Liver (tissue), 9 donors: Measurements from ENCODE around the gene FHL5. TPM values are rescaled to one million over a fixed set of nuclear protein-coding genes. Genes with fewer than 3 reads are reported as not detected.
A peak's percentile ranks its signal among the peaks of the same experiment; 100 is the strongest.

Experiments
- DNase-seq: peaks from one replicate; pipeline ENCODE4 v3.0.0-alpha.2; 2017; ENCODE audit warnings: low spot score
- H3K27ac ChIP-seq, 2 donors: one replicate each; pipeline ENCODE4 v1.7.0; 2013; ENCODE audit warnings: inconsistent platforms in 2 of 2, low read length in 2 of 2, control low read depth in 1 of 2, low read depth in 1 of 2, mild to moderate bottlenecking in 1 of 2
- H3K27me3 ChIP-seq, 4 donors: one replicate each; pipeline versions ENCODE4 v1.6.1 to v1.7.0; 2013; ENCODE audit warnings: low read length in 3 of 4, inconsistent platforms in 1 of 4, mild to moderate bottlenecking in 1 of 4, moderate library complexity in 1 of 4; ENCODE audit not compliant: control insufficient read depth in 4 of 4, insufficient read depth in 4 of 4
- H3K36me3 ChIP-seq, 4 donors: one replicate each; pipeline versions ENCODE4 v1.6.1 to v1.7.0; 2013; ENCODE audit warnings: low read length in 3 of 4, mild to moderate bottlenecking in 3 of 4, low read depth in 1 of 4, moderate library complexity in 1 of 4; ENCODE audit not compliant: control insufficient read depth in 4 of 4, insufficient read depth in 3 of 4
- H3K4me1 ChIP-seq, 4 donors: one replicate each; pipeline versions ENCODE4 v1.6.1 to v1.7.0; 2013; ENCODE audit warnings: low read length in 3 of 4, mild to moderate bottlenecking in 3 of 4, moderate library complexity in 1 of 4; ENCODE audit not compliant: control insufficient read depth in 4 of 4, insufficient read depth in 4 of 4
- H3K4me3 ChIP-seq, 3 donors: one replicate each; pipeline versions ENCODE4 v1.6.1 to v1.7.0; 2013; ENCODE audit warnings: low read length in 3 of 3, control low read depth in 1 of 3, low read depth in 1 of 3, mild to moderate bottlenecking in 1 of 3
- H3K9ac ChIP-seq, 2 donors: one replicate each; pipeline ENCODE4 v1.7.0; 2013; ENCODE audit warnings: low read length in 2 of 2, mild to moderate bottlenecking in 2 of 2, moderate library complexity in 2 of 2, control low read depth in 1 of 2, low read depth in 1 of 2
- H3K9me3 ChIP-seq, 4 donors: one replicate each; pipeline versions ENCODE4 v1.6.1 to v1.7.0; 2013; ENCODE audit warnings: low read length in 3 of 4; ENCODE audit not compliant: control insufficient read depth in 4 of 4
- ATF3 ChIP-seq: IDR thresholded peaks from 2 replicates; pipeline ENCODE4 v1.6.1; 2016; ENCODE audit warnings: antibody characterized with exemption
- EGR1 ChIP-seq, 2 donors: IDR thresholded peaks; 2 replicates each; pipeline ENCODE4 v1.6.1; 2016 to 2018; ENCODE audit warnings: antibody characterized with exemption in 2 of 2, low read depth in 2 of 2
- FOXA1 ChIP-seq: IDR thresholded peaks from 2 replicates; pipeline ENCODE4 v1.6.1; 2016; ENCODE audit warnings: antibody characterized with exemption
- FOXA2 ChIP-seq: IDR thresholded peaks from 2 replicates; pipeline ENCODE4 v1.6.1; 2016; ENCODE audit warnings: antibody characterized with exemption
- GABPA ChIP-seq, 2 donors: IDR thresholded peaks in 1 of 2; conservative IDR thresholded peaks in 1 of 2; 2 replicates each; pipeline ENCODE4 v1.6.1; 2016; ENCODE audit warnings: antibody characterized with exemption in 2 of 2, mild to moderate bottlenecking in 1 of 2, moderate library complexity in 1 of 2
- HNF4A ChIP-seq, 2 donors: conservative IDR thresholded peaks; 2 replicates each; pipeline ENCODE4 v1.6.1; 2016; ENCODE audit warnings: antibody characterized with exemption in 2 of 2, mild to moderate bottlenecking in 2 of 2
- HNF4G ChIP-seq: IDR thresholded peaks from 2 replicates; pipeline ENCODE4 v1.6.1; 2016; ENCODE audit warnings: antibody characterized with exemption
- JUND ChIP-seq, 2 donors: IDR thresholded peaks; 2 replicates each; pipeline ENCODE4 v1.6.1; 2016; ENCODE audit warnings: antibody characterized with exemption in 2 of 2
- NR2F2 ChIP-seq: IDR thresholded peaks from 2 replicates; pipeline ENCODE4 v1.6.1; 2016; ENCODE audit warnings: antibody characterized with exemption
- REST ChIP-seq: IDR thresholded peaks from 2 replicates; pipeline ENCODE4 v1.6.1; 2016; ENCODE audit warnings: antibody characterized with exemption, mild to moderate bottlenecking
- RXRA ChIP-seq, 2 donors: IDR thresholded peaks; 2 replicates each; pipeline ENCODE4 v1.6.1; 2017 to 2018; ENCODE audit warnings: antibody characterized with exemption in 2 of 2, mild to moderate bottlenecking in 1 of 2
- SP1 ChIP-seq: IDR thresholded peaks from 2 replicates; pipeline ENCODE4 v1.6.1; 2018; ENCODE audit warnings: antibody characterized with exemption, mild to moderate bottlenecking
- TAF1 ChIP-seq: conservative IDR thresholded peaks from 2 replicates; pipeline ENCODE4 v1.6.1; 2016; ENCODE audit warnings: antibody characterized with exemption, mild to moderate bottlenecking
- WGBS: extraction: QIAGEN DNeasy Blood & Tissue Kit; methylation state at CpG from one replicate; pipeline ENCODE4 v1.1.7; 2013; 5-methylcytosine and 5-hydroxymethylcytosine counted together
- polyA plus RNA-seq, 2 donors: library from polyadenylated mRNA; stranded (reverse) in 1 of 2; unstranded in 1 of 2; fragments of 200-250 nt in 1 of 2; fragments of >200 nt in 1 of 2; fragmentation: Nextera tagmentation in 1 of 2; extraction: Ambion mirVana in 1 of 2; gene quantifications; one replicate each; pipeline versions ENCODE4 v1.2.1 to v1.2.3, GENCODE V29; 2013 to 2015
- total RNA-seq, 2 donors: library from RNA; depleted of rRNA; stranded (reverse); fragments of >200 nt; gene quantifications; one replicate each; pipeline ENCODE4 v1.2.3, GENCODE V29; 2014
- donor health status: healthy.
- donor health status: healthy.
- donor health status: healthy.
- donor health status: healthy.
- donor health status: healthy.

The FHL5 gene
- total and polyA plus RNA-seq, 4 donors, result 0.22 to 0.42 (median 0.33) TPM; not detected in 1

GRCh38 chr6:96522465-96523009 lies 40.4 kb upstream of the FHL5 start:
- under 1% methylated on average over 5 of the region's 5 CpGs for WGBS

GRCh38 chr6:96528193-96528592 lies 34.7 kb upstream of the FHL5 start:
- TF ChIP-seq NR2F2 (no peak), FOXA2 (no peak), SP1 (no peak), HNF4A (conservative IDR thresholded peaks at IDR 0.05) (no peak), HNF4G (no peak), TAF1 (no peak)

More at GRCh38 chr6:96522465-96523009, 40.4 kb upstream of the FHL5 start:
- peaks cover 0 to 24% (median 8%) of the 10 kb centered on the region in 4 donors for H3K4me1 ChIP-seq
- no peaks in the 10 kb centered on the region for H3K27me3 ChIP-seq
- peak overlapping the region; percentile 89 to 98 for H3K9ac ChIP-seq
- H3K36me3 ChIP-seq, result peaks cover 1 to 23% (median 15%) of the 10 kb centered on the region in 4 donors
- DNase-seq, result no peak
- no peak for TF ChIP-seq FOXA2
- TF ChIP-seq NR2F2, result peak; percentile 38
- H3K27ac ChIP-seq, result peak overlapping the region; percentile 98 to 100
- H3K4me3 ChIP-seq, result peak overlapping the region; percentile 62 to 98 (median 94)
- H3K9me3 ChIP-seq, result no peaks in the 10 kb centered on the region

GRCh38 chr6:96532399-96532798 lies 30.5 kb upstream of the FHL5 start:
- Histone ChIP-seq H3K4me1 (no peaks in the 10 kb centered on the region), H3K27ac (no peak overlapping the region), H3K4me3 (no peak overlapping the region), H3K9ac (no peak overlapping the region), H3K9me3 (no peaks in the 10 kb centered on the region), H3K27me3 (no peaks in the 10 kb centered on the region), H3K36me3 (peaks cover 3 to 52% (median 37%) of the 10 kb centered on the region in 4 donors)
- no peak for DNase-seq
- WGBS, result 93% methylated on average over 1 of the region's 1 CpG
- TF ChIP-seq GABPA (IDR thresholded peaks at IDR 0.05 in 1 of 2, conservative IDR thresholded peaks at IDR 0.05 in 1 of 2), result no peak
- TF ChIP-seq HNF4A (conservative IDR thresholded peaks at IDR 0.05), result no peak
- no peak for TF ChIP-seq ATF3
- TF ChIP-seq SP1, result no peak
- TF ChIP-seq HNF4G, result no peak
- TF ChIP-seq EGR1 (IDR thresholded peaks at IDR 0.05; ENCODE audit: low read depth in 2 of 2), result no peak
- no peak for TF ChIP-seq JUND (IDR thresholded peaks at IDR 0.05)
- TF ChIP-seq TAF1, result no peak

More at GRCh38 chr6:96528193-96528592, 34.7 kb upstream of the FHL5 start:
- Histone ChIP-seq H3K4me1 (peaks cover 0 to 7% (median 0%) of the 10 kb centered on the region in 4 donors), H3K9ac (no peak overlapping the region), H3K27ac (no peak overlapping the region), H3K27me3 (no peaks in the 10 kb centered on the region), H3K4me3 (no peak overlapping the region), H3K36me3 (peaks cover 4 to 67% (median 50%) of the 10 kb centered on the region in 4 donors), H3K9me3 (no peaks in the 10 kb centered on the region)
- no peak for DNase-seq
- WGBS, result 96% methylated on average over 3 of the region's 3 CpGs

- Histone ChIP-seq H3K9ac (no peak overlapping the region), H3K27me3 (no peaks in the 10 kb centered on the region), H3K9me3 (no peaks in the 10 kb centered on the region), H3K27ac (no peak overlapping the region), H3K4me1 (no peaks in the 10 kb centered on the region), H3K36me3 (peaks cover 2 to 32% (median 29%) of the 10 kb centered on the region in 4 donors), H3K4me3 (no peak overlapping the region)
- no peak for DNase-seq
- 30% methylated on average over 5 of the region's 5 CpGs for WGBS
- TF ChIP-seq FOXA2 (no peak), FOXA1 (no peak), REST (no peak), RXRA (IDR thresholded peaks at IDR 0.05) (no peak)
Observed at GRCh38 chr6:96537726-96538125, 25.2 kb upstream of the FHL5 start.
